Measurements from ENCODE around the gene HCRT. TPM values are rescaled to one million over a fixed set of nuclear protein-coding genes. Genes with fewer than 3 reads are reported as not detected.

HCRT gene
- polyA plus RNA-seq, 1 donor from 2014 or later: not detected

DNA sequence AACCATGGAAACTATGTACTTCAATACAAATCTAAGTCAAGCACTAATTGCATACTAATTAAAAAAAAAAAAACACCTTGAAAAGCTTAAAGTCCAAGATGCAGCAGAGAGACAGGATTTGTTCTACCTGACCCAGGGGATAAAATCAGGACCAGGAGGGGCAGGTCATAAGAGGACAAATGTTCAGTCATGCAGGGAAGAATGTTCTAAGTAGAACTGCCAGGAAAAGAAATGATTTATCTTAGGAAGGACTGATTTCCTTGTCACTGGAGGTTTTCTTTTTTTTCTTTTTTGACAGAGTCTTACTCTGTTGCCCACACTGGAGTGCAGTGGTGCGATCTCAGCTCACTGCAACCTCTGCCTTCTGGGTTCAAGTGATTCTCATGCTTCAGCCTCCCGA is 18.1 kb upstream of the HCRT start:
- no peaks in the 10 kb centered on the region for H3K36me3 ChIP-seq (ENCODE audit: insufficient read depth, low read length)
- no peaks in the 10 kb centered on the region for H4K20me1 ChIP-seq (ENCODE audit: insufficient read depth)
- H3K79me2 ChIP-seq (replicated peaks; ENCODE audit: insufficient read depth, low read length): no peaks in the 10 kb centered on the region
- H3K27me3 ChIP-seq (ENCODE audit: insufficient read depth, low read depth, low read length): no peaks in the 10 kb centered on the region
- no peak overlapping the region for H2AFZ ChIP-seq (ENCODE audit: low read depth, low read length)
- H3K9ac ChIP-seq (ENCODE audit: low read length): no peak overlapping the region
- H3K9me3 ChIP-seq (ENCODE audit: low read length): no peaks in the 10 kb centered on the region
- no peak overlapping the region for H3K4me3 ChIP-seq (ENCODE audit: low read length)
- no peak overlapping the region for H3K4me2 ChIP-seq (ENCODE audit: low read length)
- H3F3A ChIP-seq (ENCODE audit: insufficient read depth, low read length, poor library complexity, severe bottlenecking): no peaks in the 10 kb centered on the region
- TF ChIP-seq POLR2AphosphoS5 (IDR thresholded peaks at IDR 0.05) (no peak), TAF1 (IDR thresholded peaks at IDR 0.05; ENCODE audit: low read depth) (no peak), EP300 (conservative IDR thresholded peaks at IDR 0.05; ENCODE audit: poor library complexity, severe bottlenecking) (no peak), RAD21 (conservative IDR thresholded peaks at IDR 0.05) (no peak), EZH2 (IDR thresholded peaks at IDR 0.05; ENCODE audit: borderline replicate concordance, insufficient read depth, low read length, poor library complexity, severe bottlenecking) (no peak), MXI1 (conservative IDR thresholded peaks at IDR 0.05; ENCODE audit: poor library complexity, severe bottlenecking) (no peak)
- TF ChIP-seq, protein P1, sequence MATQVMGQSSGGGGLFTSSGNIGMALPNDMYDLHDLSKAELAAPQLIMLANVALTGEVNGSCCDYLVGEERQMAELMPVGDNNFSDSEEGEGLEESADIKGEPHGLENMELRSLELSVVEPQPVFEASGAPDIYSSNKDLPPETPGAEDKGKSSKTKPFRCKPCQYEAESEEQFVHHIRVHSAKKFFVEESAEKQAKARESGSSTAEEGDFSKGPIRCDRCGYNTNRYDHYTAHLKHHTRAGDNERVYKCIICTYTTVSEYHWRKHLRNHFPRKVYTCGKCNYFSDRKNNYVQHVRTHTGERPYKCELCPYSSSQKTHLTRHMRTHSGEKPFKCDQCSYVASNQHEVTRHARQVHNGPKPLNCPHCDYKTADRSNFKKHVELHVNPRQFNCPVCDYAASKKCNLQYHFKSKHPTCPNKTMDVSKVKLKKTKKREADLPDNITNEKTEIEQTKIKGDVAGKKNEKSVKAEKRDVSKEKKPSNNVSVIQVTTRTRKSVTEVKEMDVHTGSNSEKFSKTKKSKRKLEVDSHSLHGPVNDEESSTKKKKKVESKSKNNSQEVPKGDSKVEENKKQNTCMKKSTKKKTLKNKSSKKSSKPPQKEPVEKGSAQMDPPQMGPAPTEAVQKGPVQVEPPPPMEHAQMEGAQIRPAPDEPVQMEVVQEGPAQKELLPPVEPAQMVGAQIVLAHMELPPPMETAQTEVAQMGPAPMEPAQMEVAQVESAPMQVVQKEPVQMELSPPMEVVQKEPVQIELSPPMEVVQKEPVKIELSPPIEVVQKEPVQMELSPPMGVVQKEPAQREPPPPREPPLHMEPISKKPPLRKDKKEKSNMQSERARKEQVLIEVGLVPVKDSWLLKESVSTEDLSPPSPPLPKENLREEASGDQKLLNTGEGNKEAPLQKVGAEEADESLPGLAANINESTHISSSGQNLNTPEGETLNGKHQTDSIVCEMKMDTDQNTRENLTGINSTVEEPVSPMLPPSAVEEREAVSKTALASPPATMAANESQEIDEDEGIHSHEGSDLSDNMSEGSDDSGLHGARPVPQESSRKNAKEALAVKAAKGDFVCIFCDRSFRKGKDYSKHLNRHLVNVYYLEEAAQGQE (IDR thresholded peaks at IDR 0.05; ENCODE audit: borderline replicate concordance): no peak
- TF ChIP-seq, protein P2, sequence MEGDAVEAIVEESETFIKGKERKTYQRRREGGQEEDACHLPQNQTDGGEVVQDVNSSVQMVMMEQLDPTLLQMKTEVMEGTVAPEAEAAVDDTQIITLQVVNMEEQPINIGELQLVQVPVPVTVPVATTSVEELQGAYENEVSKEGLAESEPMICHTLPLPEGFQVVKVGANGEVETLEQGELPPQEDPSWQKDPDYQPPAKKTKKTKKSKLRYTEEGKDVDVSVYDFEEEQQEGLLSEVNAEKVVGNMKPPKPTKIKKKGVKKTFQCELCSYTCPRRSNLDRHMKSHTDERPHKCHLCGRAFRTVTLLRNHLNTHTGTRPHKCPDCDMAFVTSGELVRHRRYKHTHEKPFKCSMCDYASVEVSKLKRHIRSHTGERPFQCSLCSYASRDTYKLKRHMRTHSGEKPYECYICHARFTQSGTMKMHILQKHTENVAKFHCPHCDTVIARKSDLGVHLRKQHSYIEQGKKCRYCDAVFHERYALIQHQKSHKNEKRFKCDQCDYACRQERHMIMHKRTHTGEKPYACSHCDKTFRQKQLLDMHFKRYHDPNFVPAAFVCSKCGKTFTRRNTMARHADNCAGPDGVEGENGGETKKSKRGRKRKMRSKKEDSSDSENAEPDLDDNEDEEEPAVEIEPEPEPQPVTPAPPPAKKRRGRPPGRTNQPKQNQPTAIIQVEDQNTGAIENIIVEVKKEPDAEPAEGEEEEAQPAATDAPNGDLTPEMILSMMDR (IDR thresholded peaks at IDR 0.05; ENCODE audit: poor library complexity, severe bottlenecking): no peak
- H3K9me2 ChIP-seq (ENCODE audit: insufficient read depth, low read length): no peaks in the 10 kb centered on the region
- no peak overlapping the region for H3K27ac ChIP-seq (ENCODE audit: low read length)

DNA sequence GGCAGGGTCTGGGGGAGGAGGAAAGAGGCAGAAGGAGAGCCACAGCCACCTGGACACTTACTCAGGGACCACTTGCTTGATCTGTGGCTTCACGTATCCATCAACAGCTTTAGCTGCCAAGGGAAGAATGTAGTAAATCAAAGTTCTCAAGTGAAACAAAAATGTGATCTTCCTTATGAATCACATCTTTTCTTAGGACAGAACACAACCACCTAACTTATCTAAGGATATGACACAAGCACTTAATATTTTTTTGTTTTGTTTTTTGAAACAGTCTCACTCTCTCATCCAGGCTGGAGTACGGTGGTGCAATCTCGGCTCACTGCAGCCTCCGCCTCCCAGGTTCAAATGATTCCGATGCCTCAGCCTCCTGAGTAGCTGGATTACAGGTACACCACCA is 17.4 kb upstream of the HCRT start:
- Histone ChIP-seq H3K79me2 (replicated peaks; ENCODE audit: insufficient read depth, low read length) (no peaks in the 10 kb centered on the region), H3K9me2 (ENCODE audit: insufficient read depth, low read length) (no peaks in the 10 kb centered on the region), H3K27ac (ENCODE audit: low read length) (no peak overlapping the region), H3K36me3 (ENCODE audit: insufficient read depth, low read length) (no peaks in the 10 kb centered on the region), H4K20me1 (ENCODE audit: insufficient read depth) (no peaks in the 10 kb centered on the region), H3K9me3 (ENCODE audit: low read length) (no peaks in the 10 kb centered on the region), H3K4me3 (ENCODE audit: low read length) (no peak overlapping the region), H3K27me3 (ENCODE audit: insufficient read depth, low read depth, low read length) (no peaks in the 10 kb centered on the region), H3F3A (ENCODE audit: insufficient read depth, low read length, poor library complexity, severe bottlenecking) (no peaks in the 10 kb centered on the region), H2AFZ (ENCODE audit: low read depth, low read length) (no peak overlapping the region), H3K9ac (ENCODE audit: low read length) (no peak overlapping the region), H3K4me2 (ENCODE audit: low read length) (no peak overlapping the region)
- no peak for TF ChIP-seq RAD21 (conservative IDR thresholded peaks at IDR 0.05)
- TF ChIP-seq, protein P2 (IDR thresholded peaks at IDR 0.05; ENCODE audit: poor library complexity, severe bottlenecking): no peak
- no peak for TF ChIP-seq SMC3 (conservative IDR thresholded peaks at IDR 0.05; ENCODE audit: poor library complexity)
- no peak for TF ChIP-seq MXI1 (conservative IDR thresholded peaks at IDR 0.05; ENCODE audit: poor library complexity, severe bottlenecking)
- TF ChIP-seq POLR2AphosphoS5 (IDR thresholded peaks at IDR 0.05): no peak
- TF ChIP-seq EZH2 (IDR thresholded peaks at IDR 0.05; ENCODE audit: borderline replicate concordance, insufficient read depth, low read length, poor library complexity, severe bottlenecking): no peak

Measured in neural cell (in vitro differentiated cells).